MCF 10A (cell line): ENCODE measurements around the gene PLEKHM3. TPM values are rescaled to one million over a fixed set of nuclear protein-coding genes. Genes with fewer than 3 reads are reported as not detected.
"Not testable (repeated sequence)": the region's sequence is repeated elsewhere in the genome, so short reads cannot be mapped to it uniquely, and the experiment has no call there.

Experiments
- BruUV-seq: library from RNA; stranded (reverse); fragments of 400-500 nt; replicated peaks from 2 replicates; lab custom pipeline; 2021; lab: Mats Ljungman, UMichigan
- CTCF ChIA-PET: fragments of 300-600 bp; sonication (Branson Sonifier 250); formaldehyde crosslinking; extraction: SDS; loops from one replicate; lab custom pipeline; 2021; ENCODE audit warnings: antibody characterized with exemption, inconsistent platforms; lab: Yijun Ruan, JAX
- POLR2A ChIA-PET: fragments of 300-600, 350-650 bp; sonication (Branson Sonifier 250); formaldehyde crosslinking; extraction: SDS; loops from one replicate; lab custom pipeline; 2020; ENCODE audit warnings: antibody characterized with exemption, inconsistent platforms; lab: Yijun Ruan, JAX
- DNase-seq: peaks from one replicate; pipeline ENCODE4 v3.0.0-alpha.2; 2018; ENCODE audit not compliant: unreplicated experiment
- H3K27ac Mint-ChIP-seq: one replicate; pipeline ENCODE4 v1.8.0; 2022; ENCODE audit warnings: mild to moderate bottlenecking, low read depth, mixed read lengths; ENCODE audit not compliant: unreplicated experiment
- H3K27me3 Mint-ChIP-seq: one replicate; pipeline ENCODE4 v1.8.0; 2022; ENCODE audit warnings: mixed read lengths; ENCODE audit not compliant: insufficient read depth, unreplicated experiment
- H3K36me3 Mint-ChIP-seq: one replicate; pipeline ENCODE4 v1.8.0; 2022; ENCODE audit warnings: mild to moderate bottlenecking, moderate library complexity, mixed read lengths; ENCODE audit not compliant: insufficient read depth, unreplicated experiment
- H3K4me1 Mint-ChIP-seq: one replicate; pipeline ENCODE4 v1.8.0; 2022; ENCODE audit warnings: mixed read lengths; ENCODE audit not compliant: insufficient read depth, unreplicated experiment
- H3K4me3 Mint-ChIP-seq: one replicate; pipeline ENCODE4 v1.8.0; 2022; ENCODE audit warnings: mild to moderate bottlenecking, moderate library complexity, mixed read lengths; ENCODE audit not compliant: unreplicated experiment
- H3K9me3 Mint-ChIP-seq: one replicate; pipeline ENCODE4 v1.8.0; 2022; ENCODE audit warnings: mixed read lengths; ENCODE audit not compliant: unreplicated experiment
- CTCF ChIP-seq: fragments of 200-600 bp; IDR thresholded peaks from one replicate; pipeline ENCODE4 v1.8.0; 2022; ENCODE audit warnings: antibody characterized with exemption, mild to moderate bottlenecking; ENCODE audit not compliant: unreplicated experiment
- intact Hi-C: fragments of 100-400 bp; cut with micrococcal nuclease; formaldehyde crosslinking; loops from 2 replicates; pipeline ENCODE4 v1.14.1; 2022
- total RNA-seq: library from RNA; stranded (reverse); gene quantifications from 2 replicates; pipeline ENCODE4 v1.2.3, GENCODE V29; 2022

Gene PLEKHM3
- total RNA-seq, 1 experiment from 2014 or later = 5.4 TPM

GRCh38 chr2:208024091-208024490 is 1.2 kb downstream of the PLEKHM3 start:
- POLR2A ChIA-PET = interaction anchor here (0.8 to 3.0 kb wide), 13 partner anchors 9 to 494 kb away, joined by 3 to 35 read pairs (median 4); partner anchors contain the start of genes CCNYL1, CREB1, FZD5 and METTL21A
- Mint-ChIP-seq H3K36me3 (no peaks in the 10 kb centered on the region), H3K4me1 (no peaks in the 10 kb centered on the region), H3K9me3 (no peaks in the 10 kb centered on the region), H3K4me3 (no peak overlapping the region), H3K27ac (no peak overlapping the region), H3K27me3 (no peaks in the 10 kb centered on the region)
- intact Hi-C loops = no loop called here
- no peak for TF ChIP-seq CTCF
- CTCF ChIA-PET = interaction anchor here (1.4 kb wide), 2 partner anchors 17 to 279 kb away, joined by 4 to 5 read pairs; no protein-coding TSS in a partner anchor
- DNase-seq = no peak
- no TSS peak for BruUV-seq

GRCh38 chr2:208020253-208020652 is 5.1 kb downstream of the PLEKHM3 start:
- Mint-ChIP-seq H3K9me3 (no peaks in the 10 kb centered on the region), H3K27ac (no peak overlapping the region), H3K27me3 (no peaks in the 10 kb centered on the region), H3K4me1 (no peaks in the 10 kb centered on the region), H3K4me3 (no peak overlapping the region), H3K36me3 (no peaks in the 10 kb centered on the region)
- POLR2A ChIA-PET = no interaction called here
- BruUV-seq = no TSS peak
- intact Hi-C loops = no loop called here
- CTCF ChIA-PET = interaction anchor here (0.6 to 2.2 kb wide), 4 partner anchors 20 to 394 kb away, joined by 3 to 11 read pairs (median 3); no protein-coding TSS in a partner anchor
- no peak for TF ChIP-seq CTCF
- no peak for DNase-seq

- H3K27me3 Mint-ChIP-seq, H3K4me3 Mint-ChIP-seq, H3K9me3 Mint-ChIP-seq, H3K4me1 Mint-ChIP-seq, intact Hi-C loops, BruUV-seq, H3K27ac Mint-ChIP-seq, H3K36me3 Mint-ChIP-seq, DNase-seq: not testable (repeated sequence)
- ChIA-PET CTCF (interaction anchor here (0.6 kb wide), 1 partner anchor 18 kb away, joined by 3 read pairs; no protein-coding TSS in a partner anchor), POLR2A (interaction anchor here (1.2 kb wide), 1 partner anchor 22 kb away, joined by 3 read pairs; no protein-coding TSS in a partner anchor)
These were observed 7.1 kb downstream of the PLEKHM3 start for GRCh38 chr2:208018124-208018712.

- Mint-ChIP-seq H3K36me3 (no peaks in the 10 kb centered on the region), H3K27me3 (no peaks in the 10 kb centered on the region), H3K9me3 (no peaks in the 10 kb centered on the region), H3K27ac (no peak overlapping the region), H3K4me1 (no peaks in the 10 kb centered on the region), H3K4me3 (no peak overlapping the region)
- POLR2A ChIA-PET = no interaction called here
- TF ChIP-seq CTCF = no peak
- CTCF ChIA-PET = no interaction called here
- BruUV-seq = no TSS peak
- intact Hi-C loops = no loop called here
- no peak for DNase-seq
These were observed 7.6 kb downstream of the PLEKHM3 start for GRCh38 chr2:208017721-208018120.
